GM23338 (cell line): ENCODE data around the gene F8. TPM values are rescaled to one million over a fixed set of nuclear protein-coding genes. Genes with fewer than 3 reads are reported as not detected.
A peak's percentile ranks its signal among the peaks of the same experiment; 100 is the strongest.
"Not testable (repeated sequence)": the region's sequence is repeated elsewhere in the genome, so short reads cannot be mapped to it uniquely, and the experiment has no call there.

ENCODE experiments used
- ATAC-seq: fragments of 200-7000 bp; cut with Tn5 transposase; 3 replicates; pipeline ENCODE4 v1.9.1; 2020
- DNase-seq: peaks from one replicate; pipeline ENCODE4 v3.0.0-alpha.2; 2015; ENCODE audit warnings: low spot score
- H2AFZ ChIP-seq: fragments of 200-600 bp; sonication (generic); 2 replicates; pipeline ENCODE4 v1.8.0; 2016; ENCODE audit warnings: antibody characterized with exemption, mild to moderate bottlenecking, moderate library complexity
- H3F3A ChIP-seq: fragments of 200-600 bp; sonication (generic); replicated peaks from 2 replicates; pipeline ENCODE4 v1.8.0; 2017; ENCODE audit warnings: antibody characterized with exemption, mixed run types, low read depth
- H3K27ac ChIP-seq: fragments of 200-600 bp; sonication (generic); 2 replicates; pipeline ENCODE4 v1.6.1; 2016; ENCODE audit warnings: low read depth
- H3K27me3 ChIP-seq: fragments of 200-600 bp; sonication (generic); 2 replicates; pipeline ENCODE4 v1.8.0; 2016; ENCODE audit warnings: mild to moderate bottlenecking, mixed run types, moderate library complexity; ENCODE audit not compliant: insufficient read depth
- H3K36me3 ChIP-seq: fragments of 200-600 bp; sonication (generic); 2 replicates; pipeline ENCODE4 v1.8.0; 2016; ENCODE audit warnings: mild to moderate bottlenecking; ENCODE audit not compliant: insufficient read depth
- H3K4me1 ChIP-seq: fragments of 200-600 bp; sonication (generic); 2 replicates; pipeline ENCODE4 v1.8.0; 2016; ENCODE audit warnings: mild to moderate bottlenecking, moderate library complexity; ENCODE audit not compliant: insufficient read depth
- H3K4me2 ChIP-seq: fragments of 200-600 bp; sonication (generic); 2 replicates; pipeline ENCODE4 v1.7.1; 2017; ENCODE audit warnings: mixed run types
- H3K4me3 ChIP-seq: fragments of 200-600 bp; sonication (generic); 2 replicates; pipeline ENCODE4 v1.6.1; 2016; ENCODE audit warnings: mixed run types
- H3K79me2 ChIP-seq: fragments of 200-600 bp; sonication (generic); replicated peaks from 2 replicates; pipeline ENCODE4 v1.8.0; 2017; ENCODE audit warnings: mild to moderate bottlenecking; ENCODE audit not compliant: insufficient read depth
- H3K9me2 ChIP-seq: fragments of 200-600 bp; sonication (generic); 2 replicates; pipeline ENCODE4 v1.8.0; 2017; ENCODE audit not compliant: insufficient read depth
- H4K20me1 ChIP-seq: fragments of 200-600 bp; sonication (generic); replicated peaks from 2 replicates; pipeline ENCODE4 v1.8.0; 2017; ENCODE audit warnings: mild to moderate bottlenecking; ENCODE audit not compliant: insufficient read depth
- H3K27ac Mint-ChIP-seq: 2 replicates; pipeline ENCODE4 v1.8.0; 2020; ENCODE audit warnings: inconsistent platforms, mild to moderate bottlenecking, moderate library complexity, mixed read lengths
- H3K27me3 Mint-ChIP-seq: 3 replicates; pipeline ENCODE4 v1.8.0; 2022; ENCODE audit warnings: low read depth, mild to moderate bottlenecking, moderate library complexity, mixed read lengths, inconsistent platforms; ENCODE audit not compliant: insufficient read depth, poor library complexity
- H3K36me3 Mint-ChIP-seq: 3 replicates; pipeline ENCODE4 v1.8.0; 2021; ENCODE audit warnings: low read depth, mild to moderate bottlenecking, inconsistent platforms, moderate library complexity, mixed read lengths
- H3K4me1 Mint-ChIP-seq: 3 replicates; pipeline ENCODE4 v1.8.0; 2020; ENCODE audit warnings: mild to moderate bottlenecking, inconsistent platforms, mixed read lengths
- H3K4me3 Mint-ChIP-seq: 3 replicates; pipeline ENCODE4 v1.8.0; 2021; ENCODE audit warnings: moderate library complexity, mild to moderate bottlenecking, inconsistent platforms, mixed read lengths
- H3K9me3 Mint-ChIP-seq: 3 replicates; pipeline ENCODE4 v1.8.0; 2020; ENCODE audit warnings: moderate library complexity, mild to moderate bottlenecking, inconsistent platforms, mixed read lengths
- CREB1 ChIP-seq: fragments of 250-450 bp; sonication (Bioruptor Pico); IDR thresholded peaks from 2 replicates; pipeline ENCODE4 v1.5.0; 2020; ENCODE audit warnings: low read depth, mild to moderate bottlenecking, moderate library complexity
- EZH2 ChIP-seq: fragments of 200-600 bp; sonication (generic); IDR thresholded peaks from one replicate; pipeline ENCODE4 v1.8.0; 2017; ENCODE audit warnings: antibody characterized with exemption, mild to moderate bottlenecking, low read depth; ENCODE audit not compliant: unreplicated experiment
- JUNB ChIP-seq: IDR thresholded peaks from one replicate; pipeline ENCODE4 v1.6.1; 2016; ENCODE audit warnings: antibody characterized with exemption; ENCODE audit not compliant: unreplicated experiment
- NANOG ChIP-seq: IDR thresholded peaks from 2 replicates; pipeline ENCODE4 v1.6.1; 2016; ENCODE audit warnings: antibody characterized with exemption, borderline replicate concordance
- POLR2AphosphoS5 ChIP-seq: IDR thresholded peaks from 2 replicates; pipeline ENCODE4 v1.6.1; 2016; ENCODE audit warnings: antibody characterized with exemption, low read depth
- STAT1 ChIP-seq: IDR thresholded peaks from one replicate; pipeline ENCODE4 v1.6.1; 2016; ENCODE audit warnings: antibody characterized with exemption; ENCODE audit not compliant: unreplicated experiment
- ZNF114 ChIP-seq: fragments of 250-450 bp; sonication (Bioruptor Pico); IDR thresholded peaks from 2 replicates; pipeline ENCODE4 v1.5.0; 2020; ENCODE audit warnings: mild to moderate bottlenecking, moderate library complexity
- polyA plus RNA-seq: library from polyadenylated mRNA; unstranded; fragments of >200 nt; fragmentation: Nextera tagmentation; extraction: Ambion mirVana; gene quantifications from 2 replicates; pipeline ENCODE4 v1.2.1, GENCODE V29; 2016
- total RNA-seq: library from RNA; depleted of rRNA; stranded (reverse); fragments of >200 nt; shearing (Covaris generic); gene quantifications from 2 replicates; pipeline ENCODE4 v1.2.3, GENCODE V29; 2014
- TF ChIP-seq, protein P1 (sequence below), 2 experiments: fragments of 200-600 bp in 1 of 2; sonication (generic) in 1 of 2; conservative IDR thresholded peaks; 2 replicates each; pipeline versions ENCODE4 v1.5.1 to v1.6.1; 2016 to 2017; ENCODE audit warnings: antibody characterized with exemption in 2 of 2, low read depth in 2 of 2, mild to moderate bottlenecking in 2 of 2, moderate library complexity in 1 of 2
- TF ChIP-seq, protein P2 (sequence below): IDR thresholded peaks from one replicate; pipeline ENCODE4 v1.6.1; 2018; ENCODE audit warnings: antibody characterized with exemption; ENCODE audit not compliant: unreplicated experiment
- TF ChIP-seq, protein P3 (sequence below): fragments of 250-450 bp; sonication (Bioruptor Pico); IDR thresholded peaks from 2 replicates; pipeline ENCODE4 v1.5.0; 2020; ENCODE audit warnings: mild to moderate bottlenecking, moderate library complexity

The F8 gene
- total and polyA plus RNA-seq, 2 experiments from 2014 or later: 0.70 to 1.8 TPM

- H3K79me2 ChIP-seq, H3K9me2 ChIP-seq, ATAC-seq, H3K4me1 ChIP-seq, H3K27ac Mint-ChIP-seq, H3K36me3 ChIP-seq, H3F3A ChIP-seq, H3K4me1 Mint-ChIP-seq, H3K36me3 Mint-ChIP-seq, DNase-seq, H3K27ac ChIP-seq, H3K4me2 ChIP-seq, H3K27me3 ChIP-seq, H3K4me3 Mint-ChIP-seq, H4K20me1 ChIP-seq, H3K4me3 ChIP-seq, H3K27me3 Mint-ChIP-seq, H2AFZ ChIP-seq: not testable (repeated sequence)
- H3K9me3 Mint-ChIP-seq: peaks cover 45% of the 10 kb centered on the region
Observed at GRCh38 chrX:154868522-154868921, 154.0 kb downstream of the F8 start.

- peaks cover 4% of the 10 kb centered on the region; the same call in 2 of the 3 replicates for H3K9me3 Mint-ChIP-seq
- no peak for ATAC-seq
- H3K27me3 Mint-ChIP-seq: peaks cover 4% of the 10 kb centered on the region
- TF ChIP-seq ZNF114 (CRISPR knock-in tag): no peak
- TF ChIP-seq, protein P1, sequence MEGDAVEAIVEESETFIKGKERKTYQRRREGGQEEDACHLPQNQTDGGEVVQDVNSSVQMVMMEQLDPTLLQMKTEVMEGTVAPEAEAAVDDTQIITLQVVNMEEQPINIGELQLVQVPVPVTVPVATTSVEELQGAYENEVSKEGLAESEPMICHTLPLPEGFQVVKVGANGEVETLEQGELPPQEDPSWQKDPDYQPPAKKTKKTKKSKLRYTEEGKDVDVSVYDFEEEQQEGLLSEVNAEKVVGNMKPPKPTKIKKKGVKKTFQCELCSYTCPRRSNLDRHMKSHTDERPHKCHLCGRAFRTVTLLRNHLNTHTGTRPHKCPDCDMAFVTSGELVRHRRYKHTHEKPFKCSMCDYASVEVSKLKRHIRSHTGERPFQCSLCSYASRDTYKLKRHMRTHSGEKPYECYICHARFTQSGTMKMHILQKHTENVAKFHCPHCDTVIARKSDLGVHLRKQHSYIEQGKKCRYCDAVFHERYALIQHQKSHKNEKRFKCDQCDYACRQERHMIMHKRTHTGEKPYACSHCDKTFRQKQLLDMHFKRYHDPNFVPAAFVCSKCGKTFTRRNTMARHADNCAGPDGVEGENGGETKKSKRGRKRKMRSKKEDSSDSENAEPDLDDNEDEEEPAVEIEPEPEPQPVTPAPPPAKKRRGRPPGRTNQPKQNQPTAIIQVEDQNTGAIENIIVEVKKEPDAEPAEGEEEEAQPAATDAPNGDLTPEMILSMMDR (conservative IDR thresholded peaks at IDR 0.05; ENCODE audit: low read depth in 2 of 2): no peak
- no peak for TF ChIP-seq CREB1 (CRISPR knock-in tag)
- TF ChIP-seq, protein P2, sequence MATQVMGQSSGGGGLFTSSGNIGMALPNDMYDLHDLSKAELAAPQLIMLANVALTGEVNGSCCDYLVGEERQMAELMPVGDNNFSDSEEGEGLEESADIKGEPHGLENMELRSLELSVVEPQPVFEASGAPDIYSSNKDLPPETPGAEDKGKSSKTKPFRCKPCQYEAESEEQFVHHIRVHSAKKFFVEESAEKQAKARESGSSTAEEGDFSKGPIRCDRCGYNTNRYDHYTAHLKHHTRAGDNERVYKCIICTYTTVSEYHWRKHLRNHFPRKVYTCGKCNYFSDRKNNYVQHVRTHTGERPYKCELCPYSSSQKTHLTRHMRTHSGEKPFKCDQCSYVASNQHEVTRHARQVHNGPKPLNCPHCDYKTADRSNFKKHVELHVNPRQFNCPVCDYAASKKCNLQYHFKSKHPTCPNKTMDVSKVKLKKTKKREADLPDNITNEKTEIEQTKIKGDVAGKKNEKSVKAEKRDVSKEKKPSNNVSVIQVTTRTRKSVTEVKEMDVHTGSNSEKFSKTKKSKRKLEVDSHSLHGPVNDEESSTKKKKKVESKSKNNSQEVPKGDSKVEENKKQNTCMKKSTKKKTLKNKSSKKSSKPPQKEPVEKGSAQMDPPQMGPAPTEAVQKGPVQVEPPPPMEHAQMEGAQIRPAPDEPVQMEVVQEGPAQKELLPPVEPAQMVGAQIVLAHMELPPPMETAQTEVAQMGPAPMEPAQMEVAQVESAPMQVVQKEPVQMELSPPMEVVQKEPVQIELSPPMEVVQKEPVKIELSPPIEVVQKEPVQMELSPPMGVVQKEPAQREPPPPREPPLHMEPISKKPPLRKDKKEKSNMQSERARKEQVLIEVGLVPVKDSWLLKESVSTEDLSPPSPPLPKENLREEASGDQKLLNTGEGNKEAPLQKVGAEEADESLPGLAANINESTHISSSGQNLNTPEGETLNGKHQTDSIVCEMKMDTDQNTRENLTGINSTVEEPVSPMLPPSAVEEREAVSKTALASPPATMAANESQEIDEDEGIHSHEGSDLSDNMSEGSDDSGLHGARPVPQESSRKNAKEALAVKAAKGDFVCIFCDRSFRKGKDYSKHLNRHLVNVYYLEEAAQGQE: no peak
- TF ChIP-seq, protein P3, sequence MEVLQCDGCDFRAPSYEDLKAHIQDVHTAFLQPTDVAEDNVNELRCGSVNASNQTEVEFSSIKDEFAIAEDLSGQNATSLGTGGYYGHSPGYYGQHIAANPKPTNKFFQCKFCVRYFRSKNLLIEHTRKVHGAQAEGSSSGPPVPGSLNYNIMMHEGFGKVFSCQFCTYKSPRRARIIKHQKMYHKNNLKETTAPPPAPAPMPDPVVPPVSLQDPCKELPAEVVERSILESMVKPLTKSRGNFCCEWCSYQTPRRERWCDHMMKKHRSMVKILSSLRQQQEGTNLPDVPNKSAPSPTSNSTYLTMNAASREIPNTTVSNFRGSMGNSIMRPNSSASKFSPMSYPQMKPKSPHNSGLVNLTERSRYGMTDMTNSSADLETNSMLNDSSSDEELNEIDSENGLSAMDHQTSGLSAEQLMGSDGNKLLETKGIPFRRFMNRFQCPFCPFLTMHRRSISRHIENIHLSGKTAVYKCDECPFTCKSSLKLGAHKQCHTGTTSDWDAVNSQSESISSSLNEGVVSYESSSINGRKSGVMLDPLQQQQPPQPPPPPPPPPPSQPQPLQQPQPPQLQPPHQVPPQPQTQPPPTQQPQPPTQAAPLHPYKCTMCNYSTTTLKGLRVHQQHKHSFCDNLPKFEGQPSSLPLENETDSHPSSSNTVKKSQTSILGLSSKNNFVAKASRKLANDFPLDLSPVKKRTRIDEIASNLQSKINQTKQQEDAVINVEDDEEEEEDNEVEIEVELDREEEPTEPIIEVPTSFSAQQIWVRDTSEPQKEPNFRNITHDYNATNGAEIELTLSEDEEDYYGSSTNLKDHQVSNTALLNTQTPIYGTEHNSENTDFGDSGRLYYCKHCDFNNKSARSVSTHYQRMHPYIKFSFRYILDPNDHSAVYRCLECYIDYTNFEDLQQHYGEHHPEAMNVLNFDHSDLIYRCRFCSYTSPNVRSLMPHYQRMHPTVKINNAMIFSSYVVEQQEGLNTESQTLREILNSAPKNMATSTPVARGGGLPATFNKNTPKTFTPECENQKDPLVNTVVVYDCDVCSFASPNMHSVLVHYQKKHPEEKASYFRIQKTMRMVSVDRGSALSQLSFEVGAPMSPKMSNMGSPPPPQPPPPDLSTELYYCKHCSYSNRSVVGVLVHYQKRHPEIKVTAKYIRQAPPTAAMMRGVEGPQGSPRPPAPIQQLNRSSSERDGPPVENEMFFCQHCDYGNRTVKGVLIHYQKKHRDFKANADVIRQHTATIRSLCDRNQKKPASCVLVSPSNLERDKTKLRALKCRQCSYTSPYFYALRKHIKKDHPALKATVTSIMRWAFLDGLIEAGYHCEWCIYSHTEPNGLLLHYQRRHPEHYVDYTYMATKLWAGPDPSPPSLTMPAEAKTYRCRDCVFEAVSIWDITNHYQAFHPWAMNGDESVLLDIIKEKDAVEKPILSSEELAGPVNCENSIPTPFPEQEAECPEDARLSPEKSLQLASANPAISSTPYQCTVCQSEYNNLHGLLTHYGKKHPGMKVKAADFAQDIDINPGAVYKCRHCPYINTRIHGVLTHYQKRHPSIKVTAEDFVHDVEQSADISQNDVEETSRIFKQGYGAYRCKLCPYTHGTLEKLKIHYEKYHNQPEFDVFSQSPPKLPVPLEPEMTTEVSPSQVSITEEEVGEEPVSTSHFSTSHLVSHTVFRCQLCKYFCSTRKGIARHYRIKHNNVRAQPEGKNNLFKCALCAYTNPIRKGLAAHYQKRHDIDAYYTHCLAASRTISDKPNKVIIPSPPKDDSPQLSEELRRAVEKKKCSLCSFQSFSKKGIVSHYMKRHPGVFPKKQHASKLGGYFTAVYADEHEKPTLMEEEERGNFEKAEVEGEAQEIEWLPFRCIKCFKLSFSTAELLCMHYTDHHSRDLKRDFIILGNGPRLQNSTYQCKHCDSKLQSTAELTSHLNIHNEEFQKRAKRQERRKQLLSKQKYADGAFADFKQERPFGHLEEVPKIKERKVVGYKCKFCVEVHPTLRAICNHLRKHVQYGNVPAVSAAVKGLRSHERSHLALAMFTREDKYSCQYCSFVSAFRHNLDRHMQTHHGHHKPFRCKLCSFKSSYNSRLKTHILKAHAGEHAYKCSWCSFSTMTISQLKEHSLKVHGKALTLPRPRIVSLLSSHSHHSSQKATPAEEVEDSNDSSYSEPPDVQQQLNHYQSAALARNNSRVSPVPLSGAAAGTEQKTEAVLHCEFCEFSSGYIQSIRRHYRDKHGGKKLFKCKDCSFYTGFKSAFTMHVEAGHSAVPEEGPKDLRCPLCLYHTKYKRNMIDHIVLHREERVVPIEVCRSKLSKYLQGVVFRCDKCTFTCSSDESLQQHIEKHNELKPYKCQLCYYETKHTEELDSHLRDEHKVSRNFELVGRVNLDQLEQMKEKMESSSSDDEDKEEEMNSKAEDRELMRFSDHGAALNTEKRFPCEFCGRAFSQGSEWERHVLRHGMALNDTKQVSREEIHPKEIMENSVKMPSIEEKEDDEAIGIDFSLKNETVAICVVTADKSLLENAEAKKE (CRISPR knock-in tag): no peak
- TF ChIP-seq EZH2: no peak
- TF ChIP-seq STAT1: no peak
- TF ChIP-seq POLR2AphosphoS5: no peak
- no peak for TF ChIP-seq JUNB
- no peak for TF ChIP-seq NANOG
Observed at GRCh38 chrX:154855256-154855655, 167.3 kb downstream of the F8 start.

More at GRCh38 chrX:154855256-154855655, 167.3 kb downstream of the F8 start:
- Histone ChIP-seq H3K4me1 (no peaks in the 10 kb centered on the region), H2AFZ (no peak overlapping the region), H3K9me2 (no peaks in the 10 kb centered on the region), H3K79me2 (no peaks in the 10 kb centered on the region), H3K27ac (no peak overlapping the region), H3K4me2 (no peak overlapping the region), H3K4me3 (no peak overlapping the region), H3K27me3 (no peaks in the 10 kb centered on the region), H4K20me1 (no peaks in the 10 kb centered on the region), H3K36me3 (no peaks in the 10 kb centered on the region), H3F3A (no peaks in the 10 kb centered on the region)
- peak; percentile 1 for DNase-seq
- Mint-ChIP-seq H3K27ac (no peak overlapping the region), H3K4me3 (no peak overlapping the region), H3K36me3 (no peaks in the 10 kb centered on the region), H3K4me1 (no peaks in the 10 kb centered on the region)
